SH-SY5Y (cell line): ENCODE measurements around the gene CYBB.

Experiments used
- GATA2 ChIP-seq: IDR thresholded peaks from 2 replicates; pipeline ENCODE4 v1.6.1; 2011; ENCODE audit warnings: mild to moderate bottlenecking, low read depth, low read length
- GATA3 ChIP-seq: IDR thresholded peaks from 2 replicates; pipeline ENCODE4 v1.6.1; 2011; ENCODE audit warnings: low read depth, mild to moderate bottlenecking, low read length, moderate library complexity

- TF ChIP-seq GATA2 (no peak), GATA3 (no peak)
These were observed 83.0 kb downstream of the CYBB start for GRCh38 chrX:37862851-37863250.
